Measurements from ENCODE around the gene HDAC9.

- TF ChIP-seq CTCF (IDR thresholded peaks at IDR 0.05) (no peak), POLR2A (IDR thresholded peaks at IDR 0.05) (no peak)
Measured at GRCh38 chr7:19011212-19011611, 515.7 kb downstream of the HDAC9 start.
